ENCODE measurements around the gene A4GNT. TPM values are rescaled to one million over a fixed set of nuclear protein-coding genes. Genes with fewer than 3 reads are reported as not detected.

The A4GNT gene
- total RNA-seq = not detected

DNA sequence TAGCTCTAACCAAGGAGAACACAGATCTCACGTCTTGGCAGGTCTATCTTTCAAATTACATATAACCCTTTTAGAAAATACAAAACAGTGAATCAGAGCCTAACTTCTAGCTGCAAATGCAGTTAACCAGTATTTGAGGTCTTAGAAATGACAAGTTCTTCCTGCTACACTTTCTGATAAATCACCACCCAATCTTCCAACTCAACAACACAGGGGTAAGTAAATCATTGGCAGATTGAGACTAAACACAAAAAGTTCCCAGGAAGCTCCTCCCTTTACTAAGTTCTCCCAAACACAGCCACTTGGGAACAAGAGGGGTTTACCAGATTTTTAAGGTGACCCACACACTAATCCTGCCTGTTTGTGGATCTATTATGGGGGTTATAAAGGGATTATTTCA lies at the start of gene A4GNT:
TSS of gene A4GNT (minus strand) at position 152 of the 400 bp plus-strand sequence. CDS start 1,134 bp downstream, outside the sequence.
- no peak for DNase-seq (ENCODE audit: low spot score in 2 of 2)
- no peaks in the 10 kb centered on the region for H3K36me3 ChIP-seq
- no peak within 1 kb of the TSS for H3K27ac ChIP-seq
- H3K4me1 ChIP-seq = no peaks in the 10 kb centered on the region
- intact Hi-C loops (cut with DNase I) = no loop called here
- no peak within 1 kb of the TSS for H3K4me3 ChIP-seq
- no peaks in the 10 kb centered on the region for H3K9me3 ChIP-seq
- H3K27me3 ChIP-seq = no peaks in the 10 kb centered on the region
- TF ChIP-seq, protein P1, sequence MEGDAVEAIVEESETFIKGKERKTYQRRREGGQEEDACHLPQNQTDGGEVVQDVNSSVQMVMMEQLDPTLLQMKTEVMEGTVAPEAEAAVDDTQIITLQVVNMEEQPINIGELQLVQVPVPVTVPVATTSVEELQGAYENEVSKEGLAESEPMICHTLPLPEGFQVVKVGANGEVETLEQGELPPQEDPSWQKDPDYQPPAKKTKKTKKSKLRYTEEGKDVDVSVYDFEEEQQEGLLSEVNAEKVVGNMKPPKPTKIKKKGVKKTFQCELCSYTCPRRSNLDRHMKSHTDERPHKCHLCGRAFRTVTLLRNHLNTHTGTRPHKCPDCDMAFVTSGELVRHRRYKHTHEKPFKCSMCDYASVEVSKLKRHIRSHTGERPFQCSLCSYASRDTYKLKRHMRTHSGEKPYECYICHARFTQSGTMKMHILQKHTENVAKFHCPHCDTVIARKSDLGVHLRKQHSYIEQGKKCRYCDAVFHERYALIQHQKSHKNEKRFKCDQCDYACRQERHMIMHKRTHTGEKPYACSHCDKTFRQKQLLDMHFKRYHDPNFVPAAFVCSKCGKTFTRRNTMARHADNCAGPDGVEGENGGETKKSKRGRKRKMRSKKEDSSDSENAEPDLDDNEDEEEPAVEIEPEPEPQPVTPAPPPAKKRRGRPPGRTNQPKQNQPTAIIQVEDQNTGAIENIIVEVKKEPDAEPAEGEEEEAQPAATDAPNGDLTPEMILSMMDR (IDR thresholded peaks at IDR 0.05) = no peak

DNA sequence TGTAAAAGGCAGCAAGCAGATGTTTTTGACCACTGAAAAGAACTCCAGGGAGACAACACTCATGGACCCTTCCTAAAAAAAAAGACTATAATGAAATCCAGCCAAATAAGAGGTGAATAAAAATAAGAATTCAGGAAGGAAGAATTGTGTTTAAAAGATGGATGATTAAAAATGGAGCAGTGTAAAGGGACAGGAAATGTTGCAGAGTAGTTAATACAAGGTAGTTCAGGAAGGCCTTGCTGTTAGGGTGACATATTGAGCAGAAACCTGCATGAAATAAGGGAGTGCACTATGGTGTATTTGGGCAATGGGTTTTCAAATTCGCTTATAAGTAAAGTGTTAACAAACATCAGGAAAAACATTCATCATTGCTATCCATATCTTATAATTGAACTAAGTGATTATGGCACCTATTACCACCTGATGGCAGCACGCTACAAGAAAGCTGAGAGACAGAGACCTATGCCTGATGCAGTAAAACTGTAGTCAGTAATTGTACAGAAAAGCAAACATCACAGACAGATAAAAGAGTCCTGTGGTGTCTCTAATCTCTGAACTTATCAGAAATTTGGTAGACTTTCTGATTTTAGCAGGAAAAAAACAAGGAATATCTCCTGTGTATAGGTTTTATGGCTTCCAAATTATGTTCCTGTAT lies 48.3 kb upstream of the A4GNT start:
- intact Hi-C loops (cut with DNase I) = loop anchor here (10.0 kb wide), 2 partner anchors 654 to 744 kb away; partner anchors contain the start of gene PIK3CB
- no peak overlapping the region for H3K4me3 ChIP-seq
- no peaks in the 10 kb centered on the region for H3K27me3 ChIP-seq
- TF ChIP-seq, protein P1 (IDR thresholded peaks at IDR 0.05) = peak in 1 of 3 experiments; percentile 28
- no peak for DNase-seq (ENCODE audit: low spot score in 2 of 2)
- no peak overlapping the region for H3K27ac ChIP-seq
- H3K4me1 ChIP-seq = no peaks in the 10 kb centered on the region
- H3K36me3 ChIP-seq = no peaks in the 10 kb centered on the region
- no peaks in the 10 kb centered on the region for H3K9me3 ChIP-seq

DNA sequence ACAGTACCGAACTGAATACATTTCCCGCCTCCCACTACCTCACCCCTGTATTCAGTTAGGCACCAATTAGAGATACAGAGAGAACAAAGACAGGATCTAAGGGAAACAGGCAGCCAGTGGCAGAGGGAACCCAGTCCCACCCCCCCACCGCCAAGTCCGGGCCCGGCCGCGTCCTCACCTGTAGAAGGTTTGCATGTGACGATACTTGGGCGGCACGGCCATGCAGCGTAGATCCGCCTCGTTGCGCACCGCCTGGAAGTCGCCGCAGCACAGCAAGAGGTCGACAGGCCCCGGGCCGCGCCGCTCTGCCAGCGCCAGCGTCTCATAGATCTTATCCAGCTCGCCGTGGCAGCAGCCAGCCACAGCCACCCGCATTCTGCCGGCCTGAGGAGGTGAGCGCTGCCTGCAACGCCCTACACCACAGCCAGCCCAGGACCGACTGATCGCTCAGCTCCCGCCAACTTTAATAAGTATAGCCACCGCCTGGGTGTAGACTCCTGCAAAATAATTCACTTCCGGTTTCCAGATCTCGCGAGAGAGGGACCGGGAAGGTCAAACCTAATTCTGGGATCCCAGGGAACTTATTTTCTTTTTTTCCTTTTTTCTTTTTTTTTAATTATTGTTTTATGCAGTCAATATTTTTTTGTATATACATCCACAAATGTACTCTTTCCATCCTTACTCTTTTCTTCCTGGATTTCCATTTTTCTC lies 42.4 kb upstream of the A4GNT start, which contains the start of gene DBR1:
TSS of gene DBR1 (minus strand) at position 501 of the 711 bp plus-strand sequence. CDS start at position 375, 126 bp downstream.
- peaks cover 5 to 13% of the 10 kb centered on the region in 2 donors for H3K4me1 ChIP-seq

DNA sequence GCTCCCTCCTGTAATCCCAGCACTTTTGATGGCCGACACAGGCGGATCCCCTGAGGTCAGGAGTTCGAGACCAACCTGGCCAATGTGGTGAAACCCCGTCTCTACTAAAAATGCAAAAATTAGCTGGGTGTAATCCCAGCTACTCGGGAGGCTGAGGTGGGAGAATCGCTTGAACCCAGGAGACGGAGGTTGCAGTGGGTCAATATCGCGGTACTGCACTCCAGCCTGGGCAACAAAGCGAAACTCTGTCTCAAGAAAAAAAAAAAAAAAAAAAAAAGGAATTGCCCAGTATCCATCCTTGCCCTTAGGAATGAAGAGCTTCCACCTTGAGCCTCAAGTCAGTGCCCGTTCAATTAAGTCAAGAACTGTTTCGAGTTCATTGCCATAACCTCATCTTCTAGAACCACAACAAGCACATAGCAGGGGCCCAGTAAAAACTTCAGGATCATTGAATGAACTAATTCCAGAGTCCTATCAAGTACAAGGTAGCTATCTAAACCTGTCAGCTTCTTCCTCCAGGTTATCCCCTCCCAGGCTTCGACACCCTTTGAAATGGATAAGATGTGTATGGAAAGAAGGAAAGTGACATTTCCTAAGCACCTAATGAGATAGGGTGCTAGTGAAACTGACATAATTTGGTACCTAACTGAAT lies 41.7 kb upstream of the A4GNT start:
- Histone ChIP-seq H3K36me3 (peaks cover 11 to 14% of the 10 kb centered on the region in 2 donors), H3K4me1 (peaks cover 5 to 13% of the 10 kb centered on the region in 2 donors), H3K9me3 (no peaks in the 10 kb centered on the region), H3K27ac (peak overlapping the region; percentile 53 to 71), H3K27me3 (no peaks in the 10 kb centered on the region), H3K4me3 (peak overlapping the region; percentile 62 to 70)
- intact Hi-C loops (cut with DNase I) = loop anchor here (1.0 to 5.0 kb wide), 3 partner anchors 13 to 107 kb away; partner anchors contain the start of gene ARMC8
- DNase-seq (ENCODE audit: low spot score in 2 of 2) = no peak
- TF ChIP-seq, protein P1 (IDR thresholded peaks at IDR 0.05) = no peak

More for the DNA sequence above, 42.4 kb upstream of the A4GNT start, which contains the start of gene DBR1:
- no peaks in the 10 kb centered on the region for H3K27me3 ChIP-seq
- TF ChIP-seq, protein P1 (IDR thresholded peaks at IDR 0.05) = no peak
- intact Hi-C loops (cut with DNase I) = loop anchor here (1.0 to 5.0 kb wide), 3 partner anchors 13 to 107 kb away; partner anchors contain the start of gene ARMC8
- DNase-seq (ENCODE audit: low spot score in 2 of 2) = peak; percentile 15 to 88
- H3K9me3 ChIP-seq = no peaks in the 10 kb centered on the region
- peak within 1 kb of the TSS; percentile 53 to 71 for H3K27ac ChIP-seq
- peaks cover 5 to 8% of the 10 kb centered on the region in 2 donors for H3K36me3 ChIP-seq
- H3K4me3 ChIP-seq = peak within 1 kb of the TSS; percentile 62 to 70

DNA sequence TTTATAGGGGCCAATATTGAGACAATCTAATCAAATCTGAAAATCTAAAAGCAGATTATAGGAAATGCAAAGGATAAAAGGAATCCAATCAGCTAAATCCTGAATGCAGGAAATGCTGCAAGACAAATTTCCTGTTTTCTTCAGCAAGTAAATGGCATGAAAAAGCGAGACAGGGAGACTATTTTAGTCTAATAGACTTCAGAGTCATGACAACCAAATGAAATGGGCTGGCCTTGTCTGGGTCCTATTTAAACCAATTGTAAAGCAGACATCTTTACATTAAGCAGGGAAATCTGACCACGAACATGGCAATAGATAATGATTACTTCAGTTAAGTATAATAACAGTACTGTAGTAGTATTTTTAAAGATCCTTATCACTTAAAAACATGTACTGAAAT lies 40.4 kb upstream of the A4GNT start:
- TF ChIP-seq, protein P1 (IDR thresholded peaks at IDR 0.05) = no peak
- H3K27me3 ChIP-seq = no peaks in the 10 kb centered on the region
- H3K4me3 ChIP-seq = peak overlapping the region in 1 of 2 donors; percentile 1
- H3K27ac ChIP-seq = no peak overlapping the region
- peaks cover 5 to 13% of the 10 kb centered on the region in 2 donors for H3K4me1 ChIP-seq
- peaks cover 17 to 27% of the 10 kb centered on the region in 2 donors for H3K36me3 ChIP-seq
- DNase-seq (ENCODE audit: low spot score in 2 of 2) = no peak
- intact Hi-C loops (cut with DNase I) = loop anchor here (5.0 kb wide), 1 partner anchor 105 kb away; no protein-coding TSS in a partner anchor
- H3K9me3 ChIP-seq = no peaks in the 10 kb centered on the region
